GM18909 (cell line): ENCODE results near the gene TEX2.

Experiments used
- ATAC-seq: cut with Tn5 transposase; IDR thresholded peaks from one replicate; pipeline ENCODE4 v1.9.1; 2021; ENCODE audit warnings: mild to moderate bottlenecking; ENCODE audit not compliant: unreplicated experiment, poor library complexity

The TEX2 gene

DNA sequence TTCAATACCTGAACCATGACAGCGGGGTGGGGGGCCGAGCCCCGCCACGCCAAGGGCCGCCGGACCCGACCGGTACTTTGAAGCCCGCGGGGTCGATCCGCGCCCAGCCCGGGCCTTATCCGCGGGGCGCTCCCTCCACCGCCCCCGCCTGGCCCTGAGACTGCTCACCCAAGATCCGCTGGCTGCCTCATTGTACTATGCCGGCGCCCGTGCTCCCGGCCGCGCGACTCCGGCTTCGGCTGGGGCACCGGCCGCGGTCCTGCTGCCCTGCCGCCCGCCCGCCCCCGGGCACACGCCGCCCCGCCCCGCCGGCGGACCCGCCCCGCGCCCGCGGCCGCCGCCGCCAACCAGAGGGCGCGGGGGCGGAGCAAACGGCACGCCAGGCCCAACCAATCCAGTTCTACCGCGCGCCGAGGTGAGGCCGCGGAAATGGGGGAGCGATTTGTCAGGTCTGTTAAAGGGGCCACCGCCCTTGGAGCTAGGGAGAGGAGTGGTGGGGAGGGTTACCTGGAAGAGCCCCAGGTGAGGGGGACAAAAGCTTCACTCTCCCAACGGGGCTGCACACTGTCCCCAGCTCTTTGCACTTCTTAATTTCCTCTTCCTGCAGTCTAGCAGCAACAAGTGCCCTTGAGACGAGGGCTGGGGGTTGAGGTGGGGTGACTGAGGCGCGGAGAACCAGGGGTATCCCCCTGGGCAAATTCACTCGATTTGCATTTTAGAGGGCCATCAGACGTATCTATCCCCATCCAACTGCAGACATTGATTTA is at the start of gene TEX2:
Gene TEX2 (minus strand): TSS at position 261 of the 767 bp plus-strand sequence. CDS start 49,043 bp downstream, outside the sequence.
- peak; percentile 82 for ATAC-seq

- ATAC-seq = no peak
Measured at GRCh38 chr17:64309710-64310109, 46.6 kb upstream of the TEX2 start.

GRCh38 chr17:64309021-64309420 is 46.0 kb upstream of the TEX2 start:
- ATAC-seq = no peak

GRCh38 chr17:64306850-64307463 is 43.9 kb upstream of the TEX2 start:
- no peak for ATAC-seq

- no peak for ATAC-seq
Measured at GRCh38 chr17:64304551-64304950, 41.5 kb upstream of the TEX2 start.

DNA sequence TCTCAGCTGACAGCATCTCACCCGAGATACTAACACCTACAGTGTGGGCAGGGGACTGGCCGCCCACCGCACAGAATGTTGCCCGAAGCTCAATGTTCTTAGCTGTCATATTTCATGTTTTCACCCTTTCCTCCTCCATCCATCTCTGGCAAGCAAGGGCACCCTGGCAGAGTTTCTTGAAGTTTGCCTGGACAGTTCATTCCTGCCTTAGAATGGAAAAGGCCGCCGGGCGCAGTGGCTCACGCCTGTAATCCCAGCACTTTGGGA is 37.6 kb upstream of the TEX2 start:
- no peak for ATAC-seq

- ATAC-seq = no peak
Measured at GRCh38 chr17:64297467-64298088, 34.5 kb upstream of the TEX2 start.

GRCh38 chr17:64296246-64296645 is 33.2 kb upstream of the TEX2 start:
- ATAC-seq = no peak

- no peak for ATAC-seq
Measured at GRCh38 chr17:64295146-64295545, 32.1 kb upstream of the TEX2 start.

- no peak for ATAC-seq
Measured at GRCh38 chr17:64291268-64291851, 28.3 kb upstream of the TEX2 start.

DNA sequence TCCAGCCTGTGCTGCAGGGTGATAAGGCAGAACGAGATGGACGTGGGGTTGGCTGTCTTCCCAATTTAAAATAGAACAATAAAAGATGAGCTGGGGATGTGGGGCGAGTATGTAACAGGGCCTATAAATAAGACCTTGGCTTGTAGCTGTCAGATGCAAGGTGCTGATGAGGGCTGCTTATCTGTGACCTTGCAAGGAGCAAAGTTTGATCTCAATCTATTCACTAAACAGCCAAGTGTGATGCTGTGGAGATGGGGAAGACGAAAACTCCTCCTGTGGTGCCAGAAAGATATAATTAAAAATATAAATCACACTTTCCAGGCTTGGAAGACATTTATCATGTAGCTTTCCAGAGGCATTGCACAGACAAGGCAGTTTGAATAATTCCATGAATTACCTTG is 26.7 kb upstream of the TEX2 start:
- ATAC-seq = no peak

GRCh38 chr17:64282753-64283080 is 19.7 kb upstream of the TEX2 start:
- no peak for ATAC-seq

- ATAC-seq = no peak
Measured at GRCh38 chr17:64281962-64282752, 19.1 kb upstream of the TEX2 start.

- no peak for ATAC-seq
Measured at GRCh38 chr17:64278614-64279013, 15.6 kb upstream of the TEX2 start.

DNA sequence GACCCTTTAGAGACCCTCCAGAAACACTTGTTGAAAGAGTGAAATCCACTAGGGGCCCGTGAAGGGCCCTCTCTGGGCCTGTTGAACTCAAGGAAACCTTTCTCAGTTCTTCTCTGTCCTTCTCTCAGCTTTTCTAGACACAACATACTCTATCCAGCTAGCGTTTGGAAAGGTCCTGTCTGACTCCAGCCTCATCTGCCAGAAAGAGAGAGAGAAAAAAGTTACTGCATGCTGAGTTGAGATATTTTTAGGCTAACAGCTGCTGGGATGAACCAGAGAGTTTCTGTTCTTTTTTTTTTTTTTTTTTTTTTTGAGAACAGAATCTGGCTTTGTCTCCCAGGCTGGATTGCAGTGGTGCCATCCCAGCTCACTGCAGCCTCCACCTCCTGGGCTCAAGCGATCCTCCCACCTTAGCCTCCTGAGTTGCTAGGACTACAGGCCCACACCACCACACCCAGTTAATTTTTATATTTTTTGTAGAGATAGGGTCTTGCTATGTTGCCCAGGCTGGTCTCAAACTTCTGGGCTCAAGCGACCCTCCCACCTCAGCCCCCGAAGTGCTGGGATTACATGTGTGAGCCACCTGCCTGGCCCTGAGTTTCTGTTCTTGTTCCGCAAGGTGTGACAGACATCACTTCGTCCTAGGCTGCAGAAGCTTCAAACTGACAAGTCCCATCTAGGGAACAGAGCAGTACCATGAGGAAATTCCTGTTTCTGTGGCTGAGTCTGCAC is 14.9 kb upstream of the TEX2 start:
- ATAC-seq = no peak

GRCh38 chr17:64276961-64277505 is 14.0 kb upstream of the TEX2 start:
- ATAC-seq = no peak

DNA sequence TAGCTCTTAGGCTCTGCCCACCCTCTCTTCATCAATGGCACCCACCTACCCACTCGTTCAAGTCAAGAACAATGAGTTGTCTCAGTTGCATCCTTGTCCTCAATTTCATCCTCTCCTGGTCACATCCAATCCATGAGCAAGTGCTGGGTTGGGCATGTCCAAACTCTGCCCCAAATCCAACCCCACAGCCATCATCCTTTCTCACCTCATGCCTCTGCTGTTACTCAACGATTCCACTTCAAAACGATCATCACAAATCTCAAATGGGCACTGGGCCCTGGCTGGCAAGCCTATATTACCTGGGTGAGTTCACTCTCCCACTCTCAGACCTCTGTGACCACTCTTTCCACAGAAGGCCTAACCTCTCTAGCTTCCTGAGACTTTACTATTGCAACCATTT is 12.0 kb upstream of the TEX2 start:
- no peak for ATAC-seq

DNA sequence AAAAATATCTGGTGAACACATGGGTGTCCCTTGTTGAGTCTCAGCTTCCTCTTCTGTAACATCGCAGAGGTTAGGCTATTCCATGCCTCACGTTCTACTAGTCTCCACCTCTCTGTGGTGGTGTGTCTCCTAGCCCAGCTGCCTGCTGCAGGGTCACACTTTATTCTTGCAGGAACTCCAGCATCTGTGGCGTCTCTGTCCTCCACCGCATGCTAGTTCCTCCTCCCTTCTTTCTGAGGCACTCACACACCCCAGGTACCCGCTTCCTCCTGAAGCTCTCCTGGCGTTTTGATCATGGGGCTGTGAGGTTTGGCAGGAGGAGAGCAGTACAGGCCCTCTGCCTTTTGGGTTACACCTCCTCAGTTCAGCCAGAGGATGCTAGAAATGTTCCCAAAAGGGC is 9.9 kb upstream of the TEX2 start:
- no peak for ATAC-seq

GRCh38 chr17:64270885-64271284 is 7.8 kb upstream of the TEX2 start:
- no peak for ATAC-seq
